ENCODE measurements around the gene DENND6A. TPM values are rescaled to one million over a fixed set of nuclear protein-coding genes. Genes with fewer than 3 reads are reported as not detected.

Gene DENND6A
- total and polyA plus RNA-seq, 2 donors from 2014 or later = 7.8 to 38.4 TPM

GRCh38 chr3:57594576-57594975 lies 98.3 kb downstream of the DENND6A start:
- H3K36me3 ChIP-seq (ENCODE audit: control insufficient read depth in 2 of 3, insufficient read depth in 3 of 3, low read length in 3 of 3) = no peaks in the 10 kb centered on the region
- no peak overlapping the region for H3K27ac ChIP-seq (ENCODE audit: low read depth in 2 of 2, low read length in 2 of 2)
- DNase-seq (no peak), FAIRE-seq (no peak)
- H3K9ac ChIP-seq (ENCODE audit: low read length in 3 of 3) = peak overlapping the region in 1 of 3 donors; percentile 100
- H3K4me3 ChIP-seq (ENCODE audit: low read length in 3 of 3) = peak overlapping the region in 2 of 3 donors; percentile 47 to 100
- no peaks in the 10 kb centered on the region for H3K9me3 ChIP-seq (ENCODE audit: control insufficient read depth in 2 of 3, insufficient read depth in 1 of 3, low read length in 3 of 3)
- TF ChIP-seq, protein P1, sequence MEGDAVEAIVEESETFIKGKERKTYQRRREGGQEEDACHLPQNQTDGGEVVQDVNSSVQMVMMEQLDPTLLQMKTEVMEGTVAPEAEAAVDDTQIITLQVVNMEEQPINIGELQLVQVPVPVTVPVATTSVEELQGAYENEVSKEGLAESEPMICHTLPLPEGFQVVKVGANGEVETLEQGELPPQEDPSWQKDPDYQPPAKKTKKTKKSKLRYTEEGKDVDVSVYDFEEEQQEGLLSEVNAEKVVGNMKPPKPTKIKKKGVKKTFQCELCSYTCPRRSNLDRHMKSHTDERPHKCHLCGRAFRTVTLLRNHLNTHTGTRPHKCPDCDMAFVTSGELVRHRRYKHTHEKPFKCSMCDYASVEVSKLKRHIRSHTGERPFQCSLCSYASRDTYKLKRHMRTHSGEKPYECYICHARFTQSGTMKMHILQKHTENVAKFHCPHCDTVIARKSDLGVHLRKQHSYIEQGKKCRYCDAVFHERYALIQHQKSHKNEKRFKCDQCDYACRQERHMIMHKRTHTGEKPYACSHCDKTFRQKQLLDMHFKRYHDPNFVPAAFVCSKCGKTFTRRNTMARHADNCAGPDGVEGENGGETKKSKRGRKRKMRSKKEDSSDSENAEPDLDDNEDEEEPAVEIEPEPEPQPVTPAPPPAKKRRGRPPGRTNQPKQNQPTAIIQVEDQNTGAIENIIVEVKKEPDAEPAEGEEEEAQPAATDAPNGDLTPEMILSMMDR (IDR thresholded peaks at IDR 0.05; ENCODE audit: borderline replicate concordance, extremely low read depth, insufficient read depth) = no peak
- intact Hi-C loops (cut with DNase I) = no loop called here
- no peaks in the 10 kb centered on the region for H3K27me3 ChIP-seq (ENCODE audit: control insufficient read depth, insufficient read depth, low read length)
- H3K4me1 ChIP-seq (ENCODE audit: control insufficient read depth in 2 of 3, insufficient read depth in 2 of 3, low read depth in 1 of 3, low read length in 3 of 3) = peaks cover 5 to 15% (median 11%) of the 10 kb centered on the region in 3 donors

DNA sequence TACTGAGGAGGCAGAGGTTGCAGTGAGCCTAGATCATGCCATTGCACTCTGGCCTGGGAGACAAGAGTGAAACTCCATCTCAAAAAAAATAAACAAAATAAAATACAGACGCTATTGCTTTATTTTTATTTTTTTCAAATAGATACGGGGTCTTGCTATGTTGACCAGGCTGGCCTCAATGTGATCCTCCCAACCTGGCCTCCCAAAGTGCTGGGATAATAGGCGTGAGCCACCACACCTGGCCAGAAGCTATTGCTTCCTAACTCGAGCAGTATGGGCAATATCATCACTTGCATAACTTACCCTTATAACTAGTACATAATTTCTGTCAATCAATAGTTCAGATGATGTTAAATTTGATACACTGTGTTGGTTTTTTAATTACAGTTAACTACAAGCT lies 98.7 kb downstream of the DENND6A start:
- no peaks in the 10 kb centered on the region for H3K27me3 ChIP-seq (ENCODE audit: control insufficient read depth, insufficient read depth, low read length)
- FAIRE-seq = no peak
- H3K9ac ChIP-seq (ENCODE audit: low read length in 3 of 3) = no peak overlapping the region
- no peak for DNase-seq
- no peaks in the 10 kb centered on the region for H3K36me3 ChIP-seq (ENCODE audit: control insufficient read depth in 2 of 3, insufficient read depth in 3 of 3, low read length in 3 of 3)
- H3K27ac ChIP-seq (ENCODE audit: low read depth in 2 of 2, low read length in 2 of 2) = no peak overlapping the region
- peaks cover 5 to 15% (median 11%) of the 10 kb centered on the region in 3 donors for H3K4me1 ChIP-seq (ENCODE audit: control insufficient read depth in 2 of 3, insufficient read depth in 2 of 3, low read depth in 1 of 3, low read length in 3 of 3)
- no peaks in the 10 kb centered on the region for H3K9me3 ChIP-seq (ENCODE audit: control insufficient read depth in 2 of 3, insufficient read depth in 1 of 3, low read length in 3 of 3)
- intact Hi-C loops (cut with DNase I) = no loop called here
- H3K4me3 ChIP-seq (ENCODE audit: low read length in 3 of 3) = peak overlapping the region in 1 of 3 donors; percentile 100
- TF ChIP-seq, protein P1 (IDR thresholded peaks at IDR 0.05; ENCODE audit: borderline replicate concordance, extremely low read depth, insufficient read depth) = no peak

GRCh38 chr3:57592306-57592705 lies 100.6 kb downstream of the DENND6A start:
- Histone ChIP-seq H3K4me3 (ENCODE audit: low read length in 3 of 3) (no peak overlapping the region), H3K27me3 (ENCODE audit: control insufficient read depth, insufficient read depth, low read length) (no peaks in the 10 kb centered on the region), H3K4me1 (ENCODE audit: control insufficient read depth in 2 of 3, insufficient read depth in 2 of 3, low read depth in 1 of 3, low read length in 3 of 3) (peaks cover 5 to 10% (median 7%) of the 10 kb centered on the region in 3 donors), H3K9me3 (ENCODE audit: control insufficient read depth in 2 of 3, insufficient read depth in 1 of 3, low read length in 3 of 3) (no peaks in the 10 kb centered on the region), H3K9ac (ENCODE audit: low read length in 3 of 3) (no peak overlapping the region), H3K36me3 (ENCODE audit: control insufficient read depth in 2 of 3, insufficient read depth in 3 of 3, low read length in 3 of 3) (no peaks in the 10 kb centered on the region), H3K27ac (ENCODE audit: low read depth in 2 of 2, low read length in 2 of 2) (no peak overlapping the region)
- TF ChIP-seq, protein P1 (IDR thresholded peaks at IDR 0.05; ENCODE audit: borderline replicate concordance, extremely low read depth, insufficient read depth) = no peak
- DNase-seq = no peak
- intact Hi-C loops (cut with DNase I) = no loop called here
- no peak for FAIRE-seq

GRCh38 chr3:57587905-57588304 lies 105.0 kb downstream of the DENND6A start:
- no peak overlapping the region for H3K27ac ChIP-seq (ENCODE audit: low read depth in 2 of 2, low read length in 2 of 2)
- H3K4me3 ChIP-seq (ENCODE audit: low read length in 3 of 3) = no peak overlapping the region
- no peak for FAIRE-seq
- TF ChIP-seq, protein P1 (IDR thresholded peaks at IDR 0.05; ENCODE audit: borderline replicate concordance, extremely low read depth, insufficient read depth) = no peak
- H3K27me3 ChIP-seq (ENCODE audit: control insufficient read depth, insufficient read depth, low read length) = no peaks in the 10 kb centered on the region
- intact Hi-C loops (cut with DNase I) = no loop called here
- no peak for DNase-seq
- H3K4me1 ChIP-seq (ENCODE audit: control insufficient read depth in 2 of 3, insufficient read depth in 2 of 3, low read depth in 1 of 3, low read length in 3 of 3) = peaks cover 0 to 3% (median 0%) of the 10 kb centered on the region in 3 donors
- no peaks in the 10 kb centered on the region for H3K9me3 ChIP-seq (ENCODE audit: control insufficient read depth in 2 of 3, insufficient read depth in 1 of 3, low read length in 3 of 3)
- peaks cover 0 to 4% (median 0%) of the 10 kb centered on the region in 3 donors for H3K36me3 ChIP-seq (ENCODE audit: control insufficient read depth in 2 of 3, insufficient read depth in 3 of 3, low read length in 3 of 3)
- H3K9ac ChIP-seq (ENCODE audit: low read length in 3 of 3) = no peak overlapping the region

Measured in kidney (tissue), 14 donors.